GM10248 (cell line): ENCODE results near the gene DYRK4.

Source experiments
- CTCF ChIA-PET: fragments of 300-600 bp; sonication (Branson Sonifier 250); formaldehyde crosslinking; extraction: SDS; loops from one replicate; lab custom pipeline; 2021; ENCODE audit warnings: antibody characterized with exemption; lab: Yijun Ruan, JAX
- POLR2A ChIA-PET: fragments of 350-650 bp; sonication (Branson Sonifier 250); formaldehyde crosslinking; extraction: SDS; loops from one replicate; lab custom pipeline; 2020; ENCODE audit warnings: antibody characterized with exemption; lab: Yijun Ruan, JAX
- DNase-seq: peaks from one replicate; pipeline ENCODE4 v3.0.0; 2012; ENCODE audit errors: extremely low spot score
- CTCF ChIP-seq: IDR thresholded peaks from 2 replicates; pipeline ENCODE4 v1.5.1; 2012; ENCODE audit warnings: mild to moderate bottlenecking, low read depth; ENCODE audit errors: extremely low read depth, missing control alignments, control extremely low read depth

Gene DYRK4

DNA sequence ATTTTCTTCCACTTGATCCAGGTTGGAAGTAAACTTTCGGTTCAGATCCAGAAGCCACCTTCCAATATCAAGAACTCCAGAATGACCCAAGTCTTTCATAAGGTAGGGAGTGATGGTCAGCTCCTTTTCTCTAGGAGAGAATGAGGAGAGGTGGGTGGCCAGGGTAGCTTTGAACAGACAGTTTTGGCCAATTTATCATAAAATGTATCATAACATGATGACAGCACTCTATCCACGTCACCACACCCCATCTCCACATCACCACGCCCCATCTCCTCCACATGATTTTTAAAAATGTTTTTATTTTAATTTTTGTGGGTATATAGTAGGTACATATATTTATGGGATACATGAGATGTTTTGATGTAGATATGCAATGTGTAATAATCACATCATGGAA lies 26.9 kb downstream of the DYRK4 start:
- no peak for TF ChIP-seq CTCF
- ChIA-PET CTCF (interaction anchor here (2.7 to 9.8 kb wide), 2 partner anchors 8 to 15 kb away, joined by 8 to 96 read pairs; no protein-coding TSS in a partner anchor), POLR2A (no interaction called here)
- no peak for DNase-seq

GRCh38 chr12:4589941-4590340 lies 27.9 kb downstream of the DYRK4 start:
- ChIA-PET POLR2A (no interaction called here), CTCF (interaction anchor here (2.7 to 9.8 kb wide), 2 partner anchors 9 to 14 kb away, joined by 8 to 96 read pairs; no protein-coding TSS in a partner anchor)
- no peak for DNase-seq
- TF ChIP-seq CTCF, result no peak

DNA sequence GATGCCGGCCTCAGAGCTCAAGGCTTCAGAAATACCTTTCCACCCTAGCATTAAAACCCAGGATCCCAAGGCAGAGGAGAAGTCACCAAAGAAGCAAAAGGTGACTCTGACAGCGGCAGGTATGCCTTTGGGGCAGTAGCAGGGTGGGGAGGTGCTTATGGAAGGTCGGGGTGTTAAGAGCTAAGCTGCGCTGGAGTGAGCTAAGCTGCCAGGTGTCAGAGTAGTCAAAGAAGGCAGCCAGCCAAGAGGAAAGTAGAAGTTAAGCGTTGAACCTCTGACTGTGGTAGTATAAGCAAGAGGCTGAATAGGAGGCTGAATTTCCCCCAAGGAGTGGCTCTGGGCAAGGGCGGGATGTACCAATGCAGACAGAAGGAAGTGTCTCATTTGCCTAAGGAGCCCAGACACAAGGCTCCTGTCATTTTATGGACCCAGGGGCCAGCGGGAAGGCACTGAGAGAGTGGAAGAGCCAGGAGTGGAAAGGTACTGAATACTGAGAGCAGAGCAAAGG lies 29.2 kb downstream of the DYRK4 start:
- ChIA-PET CTCF (interaction anchor here (1.6 to 9.8 kb wide), 4 partner anchors 9 to 16 kb away, joined by 6 to 96 read pairs (median 8); no protein-coding TSS in a partner anchor), POLR2A (no interaction called here)
- no peak for TF ChIP-seq CTCF
- no peak for DNase-seq

GRCh38 chr12:4595881-4596280 lies 33.9 kb downstream of the DYRK4 start:
- POLR2A ChIA-PET, result no interaction called here
- CTCF ChIA-PET, result interaction anchor here (1.5 to 9.8 kb wide), 2 partner anchors 8 to 12 kb away, joined by 3 to 96 read pairs; no protein-coding TSS in a partner anchor
- TF ChIP-seq CTCF, result no peak
- no peak for DNase-seq

DNA sequence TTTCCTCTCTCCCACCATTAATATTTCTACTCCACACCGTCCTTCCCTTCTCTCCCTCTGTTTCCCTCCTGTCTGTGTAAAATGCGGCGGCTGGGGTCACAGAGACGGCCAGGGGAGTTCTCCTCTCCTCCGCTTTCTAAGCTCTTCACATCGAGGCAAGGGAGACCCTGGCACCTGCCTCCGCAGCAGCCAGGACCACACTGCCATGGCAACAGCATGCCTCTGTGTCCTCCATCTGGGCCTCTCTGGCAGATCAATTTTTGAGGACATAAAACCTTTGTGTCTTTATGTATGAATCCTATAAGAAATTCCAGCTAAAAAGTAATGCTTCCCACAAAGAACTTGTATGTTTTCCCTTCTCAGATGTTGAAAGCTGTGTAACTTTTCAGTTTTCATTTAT lies 41.4 kb downstream of the DYRK4 start:
- POLR2A ChIA-PET, result no interaction called here

DNA sequence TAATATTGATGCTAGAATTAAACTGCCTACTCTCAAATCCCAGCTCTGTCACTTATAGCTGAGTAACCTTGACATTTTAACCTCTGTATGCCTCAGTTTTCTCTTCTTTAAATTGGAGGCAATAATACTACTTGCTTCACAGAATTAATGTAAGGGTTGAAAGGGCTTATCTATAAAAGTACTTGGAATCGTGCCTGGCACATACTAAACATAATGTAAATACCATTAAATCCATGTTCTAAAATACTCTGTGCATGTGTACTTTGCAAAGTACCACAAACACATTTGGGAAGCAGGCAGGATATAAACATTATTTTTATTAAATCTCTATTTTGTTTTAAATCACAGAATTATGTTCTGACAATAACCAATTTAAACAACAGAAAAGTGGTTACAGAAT lies 41.9 kb downstream of the DYRK4 start:
- no peak for DNase-seq
- ChIA-PET POLR2A (no interaction called here), CTCF (interaction anchor here (0.6 to 5.4 kb wide), 23 partner anchors 12 to 670 kb away, joined by 3 to 96 read pairs (median 4); partner anchors contain the start of genes AKAP3 and NDUFA9)
- no peak for TF ChIP-seq CTCF

More for the DNA sequence above, 41.4 kb downstream of the DYRK4 start:
- TF ChIP-seq CTCF, result no peak
- CTCF ChIA-PET, result interaction anchor here (0.9 to 5.4 kb wide), 7 partner anchors 11 to 49 kb away, joined by 3 to 96 read pairs (median 4); partner anchors contain the start of genes AKAP3 and NDUFA9
- DNase-seq, result no peak
